Measurements from ENCODE around the gene ARFIP2. TPM values are rescaled to one million over a fixed set of nuclear protein-coding genes. Genes with fewer than 3 reads are reported as not detected.
"Not testable (repeated sequence)": the region's sequence is repeated elsewhere in the genome, so short reads cannot be mapped to it uniquely, and the experiment has no call there.

The ARFIP2 gene, protein sequence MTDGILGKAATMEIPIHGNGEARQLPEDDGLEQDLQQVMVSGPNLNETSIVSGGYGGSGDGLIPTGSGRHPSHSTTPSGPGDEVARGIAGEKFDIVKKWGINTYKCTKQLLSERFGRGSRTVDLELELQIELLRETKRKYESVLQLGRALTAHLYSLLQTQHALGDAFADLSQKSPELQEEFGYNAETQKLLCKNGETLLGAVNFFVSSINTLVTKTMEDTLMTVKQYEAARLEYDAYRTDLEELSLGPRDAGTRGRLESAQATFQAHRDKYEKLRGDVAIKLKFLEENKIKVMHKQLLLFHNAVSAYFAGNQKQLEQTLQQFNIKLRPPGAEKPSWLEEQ
- 10 to 100 TPM; 27.4 to 29.2 TPM for total RNA-seq
- long read RNA-seq, donor 1, transcript ARFIP2-201 (8 exons, 2,543 nt), result major isoform, 5 of 9 reads
- long read RNA-seq, donor 1, partial matches to known transcripts, result 2 of 9 reads
- long read RNA-seq, donor 1, other reads (novel, unspliced or antisense), result 1 of 9 reads
- long read RNA-seq, donor 2, transcript ARFIP2-202 (8 exons, 1,868 nt), result major isoform, 61 of 156 reads
- long read RNA-seq, donor 2, transcript ARFIP2-203 (7 exons, 1,430 nt), result minor isoform, 19 of 156 reads
- long read RNA-seq, donor 2, transcript ARFIP2-201 (8 exons, 2,543 nt), result minor isoform, 52 of 156 reads
- long read RNA-seq, donor 2, partial matches to known transcripts, result 10 of 156 reads
- long read RNA-seq, donor 2, other reads (novel, unspliced or antisense), result 14 of 156 reads

DNA sequence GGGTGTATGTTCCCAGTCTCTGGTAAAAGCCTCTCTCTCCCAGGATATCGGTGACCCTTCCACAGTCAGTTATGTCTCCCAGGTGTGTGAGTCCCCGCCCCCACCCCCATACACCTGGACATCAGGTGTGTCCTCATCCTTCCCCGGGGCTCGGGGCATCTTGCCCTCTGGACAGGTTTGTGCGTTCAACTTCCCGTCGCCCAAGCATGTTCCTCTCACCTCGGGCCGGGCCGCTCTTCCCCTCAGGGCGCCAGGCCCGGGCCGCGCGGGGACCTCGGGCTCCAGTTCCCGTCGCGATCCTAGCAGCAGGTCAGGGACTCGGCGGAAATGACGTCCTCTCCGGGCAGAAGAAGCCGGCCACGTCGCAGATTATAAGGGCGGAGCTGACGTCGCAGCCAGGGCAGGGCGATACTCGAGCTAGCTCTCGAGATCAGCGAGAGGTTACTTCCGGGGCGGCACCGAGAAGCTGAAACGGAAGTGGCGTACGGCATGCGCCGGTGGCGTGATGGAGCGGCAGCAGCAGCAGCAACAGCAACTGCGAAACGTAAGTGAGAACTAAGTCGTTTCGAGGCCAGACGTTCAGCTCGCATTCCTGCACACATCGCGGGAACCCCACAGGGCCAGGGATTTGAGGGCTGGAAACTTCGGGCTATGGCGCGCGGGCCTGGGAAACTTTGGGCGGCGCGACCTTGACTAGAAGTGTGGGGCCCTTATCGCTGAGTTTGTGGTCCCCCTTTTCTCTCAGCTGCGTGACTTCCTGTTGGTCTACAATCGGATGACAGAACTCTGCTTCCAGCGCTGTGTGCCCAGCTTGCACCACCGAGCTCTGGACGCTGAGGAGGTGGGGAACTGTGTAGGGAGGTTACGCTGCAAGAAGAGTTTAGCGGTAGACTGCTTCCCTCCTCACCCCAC is at the start of gene ARFIP2, which contains the start of gene TIMM10B:
ARFIP2 (minus strand) TSS at position 320 of the 912 bp plus-strand sequence. CDS start 910 bp downstream, outside the sequence.
TIMM10B (plus strand) TSS at position 490 of the 912 bp plus-strand sequence; CDS start at position 506, 16 bp downstream.
- peak; percentile 100 for DNase-seq (ENCODE audit: low spot score)
- intact Hi-C loops (cut with DNase I), result no loop called here

GRCh38 chr11:6530848-6531247 is 49.7 kb upstream of the ARFIP2 start:
- DNase-seq (ENCODE audit: low spot score), result no peak
- intact Hi-C loops (cut with DNase I), result loop anchor here (10.0 kb wide), 1 partner anchor 154 kb away; the partner anchor contains the start of gene MRPL17 (in 2 of the 2)

GRCh38 chr11:6529266-6529665 is 48.1 kb upstream of the ARFIP2 start:
- intact Hi-C loops (cut with DNase I), result no loop called here
- no peak for DNase-seq (ENCODE audit: low spot score)

GRCh38 chr11:6526411-6527135 is 45.4 kb upstream of the ARFIP2 start:
- intact Hi-C loops (cut with DNase I), result no loop called here
- DNase-seq (ENCODE audit: low spot score), result no peak

DNA sequence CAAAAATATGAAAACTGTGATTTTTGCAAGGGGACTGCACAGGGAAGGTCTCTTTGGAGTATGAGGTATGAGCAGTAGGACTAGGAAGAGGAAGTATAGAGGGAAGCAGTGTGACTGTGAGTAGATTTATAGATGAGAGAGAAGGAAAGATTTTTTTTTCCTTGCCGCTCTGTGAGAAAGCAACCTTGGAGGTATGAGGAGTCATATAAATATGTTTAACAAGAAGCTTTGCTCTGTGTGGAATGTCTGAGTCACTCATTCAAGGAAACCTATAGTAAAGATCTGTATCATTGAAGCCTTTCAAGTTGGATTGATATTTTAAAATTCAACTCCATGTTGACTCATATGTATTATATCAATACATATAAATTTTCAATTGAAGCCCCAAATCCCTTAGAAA is 42.1 kb upstream of the ARFIP2 start:
- intact Hi-C loops (cut with DNase I), result no loop called here
- no peak for DNase-seq (ENCODE audit: low spot score)

- intact Hi-C loops (cut with DNase I), result not testable (repeated sequence)
Measured at GRCh38 chr11:6521946-6522345, 40.8 kb upstream of the ARFIP2 start.

GRCh38 chr11:6520265-6520664 is 39.1 kb upstream of the ARFIP2 start:
- DNase-seq (ENCODE audit: low spot score), result no peak
- intact Hi-C loops (cut with DNase I), result no loop called here

More at GRCh38 chr11:6521946-6522345, 40.8 kb upstream of the ARFIP2 start:
- not testable (repeated sequence) for DNase-seq (ENCODE audit: low spot score)

- DNase-seq (ENCODE audit: low spot score), result no peak
- intact Hi-C loops (cut with DNase I), result no loop called here
Measured at GRCh38 chr11:6516865-6517264, 35.7 kb upstream of the ARFIP2 start.

DNA sequence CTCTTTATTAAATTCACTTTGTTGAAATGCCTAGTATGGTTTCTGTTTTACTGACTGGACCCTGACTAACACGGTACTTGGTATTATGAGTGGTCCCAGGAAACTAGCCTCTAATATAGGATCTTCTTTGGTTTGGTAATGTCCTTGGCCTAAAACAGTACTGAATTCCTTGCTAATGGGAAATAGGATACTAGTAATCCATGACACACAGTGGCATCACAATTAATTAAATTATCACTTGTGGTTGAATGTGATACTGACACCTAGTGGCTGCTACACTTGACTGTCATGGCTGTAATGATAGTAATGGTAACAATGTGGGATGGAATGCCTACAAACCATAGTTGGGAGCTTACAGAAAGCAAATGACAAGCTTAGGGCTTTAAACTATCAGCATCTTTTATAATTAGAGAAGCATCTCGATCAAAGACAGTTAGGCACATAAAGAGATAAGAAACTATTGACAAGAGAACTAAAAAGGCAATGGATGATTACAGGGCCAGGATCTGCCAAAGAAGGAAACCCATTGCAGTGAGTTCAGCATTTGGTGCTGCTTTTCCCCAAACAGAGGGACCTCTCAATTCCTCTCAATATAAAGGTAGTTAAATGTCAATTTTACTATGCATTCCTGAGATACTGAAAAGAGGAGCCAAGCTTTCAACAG is 24.6 kb upstream of the ARFIP2 start:
- intact Hi-C loops (cut with DNase I), result loop anchor here in 1 of 2 donors (10.0 kb wide), 1 partner anchor 121 kb away; no protein-coding TSS in a partner anchor
- no peak for DNase-seq (ENCODE audit: low spot score)

DNA sequence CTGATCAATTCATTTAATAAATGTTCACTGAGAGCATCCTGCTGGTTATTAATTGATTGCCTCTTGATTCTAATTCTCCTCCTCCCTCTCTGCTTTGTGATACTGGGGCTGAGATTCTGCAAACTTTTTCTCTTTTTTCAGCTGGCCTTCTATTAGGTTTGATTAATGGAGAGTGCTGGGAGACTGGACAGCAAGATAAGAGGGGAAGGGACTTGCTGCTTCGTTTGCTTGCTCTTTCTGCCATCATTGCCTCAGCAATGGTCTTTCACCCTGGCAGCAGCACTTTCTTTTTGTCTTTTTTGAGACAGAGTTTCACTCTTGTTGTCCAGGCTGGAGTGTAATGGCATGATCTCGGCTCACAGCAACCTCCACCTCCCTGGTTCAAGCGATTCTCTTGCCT is 23.0 kb upstream of the ARFIP2 start:
- intact Hi-C loops (cut with DNase I), result loop anchor here in 1 of 2 donors (10.0 kb wide), 1 partner anchor 119 kb away; no protein-coding TSS in a partner anchor
- DNase-seq (ENCODE audit: low spot score), result no peak

DNA sequence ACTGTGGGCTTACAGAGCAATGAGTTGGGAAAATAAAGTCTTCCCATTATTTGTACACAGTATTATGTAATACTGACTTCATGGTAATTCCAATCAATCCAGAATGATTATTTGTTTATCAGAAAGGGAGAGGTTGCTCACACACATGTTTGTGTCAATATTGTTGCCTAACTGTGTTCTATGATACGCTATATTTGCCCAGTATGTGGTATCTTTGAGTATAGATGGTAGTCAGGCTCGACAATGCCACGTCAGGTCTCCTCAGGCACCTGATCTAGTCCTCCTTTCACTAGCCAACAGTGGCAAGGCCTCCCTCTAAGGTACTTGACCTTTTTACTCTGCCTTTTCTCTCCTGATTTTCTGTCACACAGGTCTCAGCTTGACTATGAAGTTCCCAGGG is 21.3 kb upstream of the ARFIP2 start:
- no peak for DNase-seq (ENCODE audit: low spot score)
- intact Hi-C loops (cut with DNase I), result loop anchor here in 1 of 2 donors (10.0 kb wide), 1 partner anchor 118 kb away; no protein-coding TSS in a partner anchor

DNA sequence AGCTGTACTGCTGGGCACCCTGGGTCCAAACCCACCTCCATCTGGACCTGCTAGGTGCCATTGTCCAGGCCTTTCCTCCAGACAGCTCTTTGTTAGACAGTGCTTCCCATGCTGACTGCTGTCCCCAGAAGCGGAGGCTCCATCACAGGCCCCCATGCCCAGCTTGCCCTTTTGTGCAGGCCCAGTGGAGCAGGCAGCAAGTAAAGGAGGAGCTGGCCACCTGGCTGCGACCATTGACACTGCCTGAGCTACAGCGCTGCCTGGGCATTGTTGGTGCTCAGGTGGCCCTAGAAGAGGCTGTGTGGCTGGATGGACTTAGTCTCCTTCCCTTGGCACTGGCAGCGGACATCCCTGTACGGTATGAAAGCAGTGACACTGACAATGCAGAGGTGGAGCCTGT is 17.4 kb upstream of the ARFIP2 start:
- DNase-seq (ENCODE audit: low spot score), result no peak
- intact Hi-C loops (cut with DNase I), result no loop called here

GRCh38 chr11:6498121-6498520 is 17.0 kb upstream of the ARFIP2 start:
- intact Hi-C loops (cut with DNase I), result no loop called here
- peak; percentile 84 for DNase-seq (ENCODE audit: low spot score)

DNA sequence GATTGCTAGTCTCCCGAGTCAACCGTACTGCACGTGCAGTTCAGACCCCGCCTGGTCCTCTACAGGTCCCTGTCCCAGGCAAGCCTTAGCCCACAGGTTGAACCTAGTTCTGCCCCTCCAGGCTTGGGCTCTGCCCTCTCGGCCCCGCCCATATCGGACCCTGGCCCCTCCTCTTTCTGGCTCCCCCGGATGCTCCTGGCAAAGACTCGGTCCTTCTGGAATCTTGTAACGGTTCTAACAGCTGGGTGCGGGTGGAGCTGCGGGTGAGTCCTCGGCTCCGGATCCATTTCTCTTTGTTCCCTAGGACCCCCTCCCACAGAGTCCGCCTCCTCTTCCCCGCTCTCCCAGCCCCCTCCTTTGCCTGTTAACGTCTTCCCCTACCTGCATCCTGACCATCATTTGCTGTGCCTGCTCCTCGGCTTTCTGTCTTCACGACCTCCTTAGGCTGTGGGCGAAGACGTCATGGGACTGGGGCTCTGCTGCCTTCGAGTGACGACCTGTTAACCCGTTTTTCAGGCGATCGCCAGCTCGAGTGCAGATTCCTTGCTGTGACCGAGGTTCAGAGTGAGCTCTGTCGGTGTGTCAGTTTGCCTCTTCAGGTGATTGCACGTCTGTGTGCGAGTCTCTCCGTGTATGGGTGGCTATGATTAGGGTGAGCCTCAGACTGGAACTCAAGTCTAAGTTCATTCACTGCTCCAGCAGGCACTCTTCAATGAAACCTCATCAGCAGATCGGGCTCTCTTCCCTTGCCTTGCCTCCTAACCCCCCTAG is 16.1 kb upstream of the ARFIP2 start, which contains the start of gene DNHD1:
DNHD1 (plus strand) TSS at position 212 of the 771 bp plus-strand sequence. CDS start 936 bp downstream, outside the sequence.
- intact Hi-C loops (cut with DNase I), result no loop called here
- DNase-seq (ENCODE audit: low spot score), result no peak

DNA sequence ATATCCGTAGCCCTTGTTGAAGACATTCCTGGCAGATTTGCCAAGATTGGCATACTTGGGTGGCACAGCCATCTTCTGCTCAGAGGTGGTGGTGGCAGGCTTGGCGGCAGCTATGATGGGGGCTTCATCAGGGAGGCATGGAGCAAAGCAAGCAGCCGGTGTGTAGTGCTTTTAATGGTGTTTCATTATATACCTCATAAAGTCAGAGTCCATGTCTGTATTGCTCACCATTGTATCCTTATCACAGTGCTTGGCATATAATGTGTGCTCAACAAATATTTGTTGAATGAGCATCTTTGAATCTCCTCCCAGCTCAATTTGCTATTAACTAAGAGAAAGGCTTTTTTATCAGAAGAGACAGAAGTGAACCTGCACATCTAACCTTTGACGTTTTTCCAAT is 8.2 kb upstream of the ARFIP2 start:
- intact Hi-C loops (cut with DNase I), result no loop called here
- DNase-seq (ENCODE audit: low spot score), result no peak

GRCh38 chr11:6488821-6489220 is 7.7 kb upstream of the ARFIP2 start:
- DNase-seq (ENCODE audit: low spot score), result no peak
- intact Hi-C loops (cut with DNase I), result no loop called here

DNA sequence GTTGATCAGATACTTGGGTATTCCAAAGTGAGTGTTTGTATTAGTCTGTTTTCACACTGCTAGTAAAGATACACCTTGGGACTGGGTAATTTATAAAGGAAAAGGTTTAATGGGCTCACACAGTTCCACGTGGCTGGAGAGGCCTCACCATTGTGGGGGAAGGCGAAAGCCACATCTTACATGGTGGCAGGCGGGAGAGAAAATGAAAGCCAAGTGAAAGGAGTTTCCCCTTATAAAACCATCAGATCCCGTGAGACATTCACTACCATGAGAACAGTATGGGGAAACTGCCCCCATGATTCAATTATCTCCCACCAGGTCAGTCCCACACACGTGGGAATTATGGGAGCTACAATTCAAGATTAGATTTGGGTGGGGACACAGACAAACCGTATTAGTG is 7.2 kb upstream of the ARFIP2 start:
- intact Hi-C loops (cut with DNase I), result no loop called here

More for the DNA sequence above, 7.2 kb upstream of the ARFIP2 start:
- no peak for DNase-seq (ENCODE audit: low spot score)
